ENCODE measurements around the gene TMEM239. TPM values are rescaled to one million over a fixed set of nuclear protein-coding genes. Genes with fewer than 3 reads are reported as not detected.

TMEM239 gene
- total RNA-seq, 3 donors from 2014 or later: under 0.01 TPM; not detected in 2

DNA sequence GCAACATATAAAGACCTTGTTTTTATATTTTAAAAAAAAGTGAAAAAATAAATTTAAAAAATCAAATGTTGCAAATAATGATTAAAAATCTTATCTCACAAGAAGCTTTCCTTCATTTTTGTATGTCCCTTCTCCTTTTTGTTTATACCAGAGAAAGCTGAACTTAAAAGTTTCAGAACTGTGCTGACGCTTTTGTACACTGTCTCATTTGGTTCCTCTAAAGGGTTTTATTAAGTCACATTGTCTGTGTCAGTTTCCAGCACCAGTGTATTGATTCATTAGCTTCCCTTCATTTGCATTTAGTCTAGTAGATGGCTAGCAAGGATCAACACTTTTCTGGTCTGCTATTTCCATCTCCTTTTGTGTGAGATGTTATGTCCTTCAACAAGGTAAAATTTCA lies 17.6 kb downstream of the TMEM239 start:
- H3K4me3 ChIP-seq: no peak overlapping the region
- no peaks in the 10 kb centered on the region for H3K4me1 ChIP-seq

DNA sequence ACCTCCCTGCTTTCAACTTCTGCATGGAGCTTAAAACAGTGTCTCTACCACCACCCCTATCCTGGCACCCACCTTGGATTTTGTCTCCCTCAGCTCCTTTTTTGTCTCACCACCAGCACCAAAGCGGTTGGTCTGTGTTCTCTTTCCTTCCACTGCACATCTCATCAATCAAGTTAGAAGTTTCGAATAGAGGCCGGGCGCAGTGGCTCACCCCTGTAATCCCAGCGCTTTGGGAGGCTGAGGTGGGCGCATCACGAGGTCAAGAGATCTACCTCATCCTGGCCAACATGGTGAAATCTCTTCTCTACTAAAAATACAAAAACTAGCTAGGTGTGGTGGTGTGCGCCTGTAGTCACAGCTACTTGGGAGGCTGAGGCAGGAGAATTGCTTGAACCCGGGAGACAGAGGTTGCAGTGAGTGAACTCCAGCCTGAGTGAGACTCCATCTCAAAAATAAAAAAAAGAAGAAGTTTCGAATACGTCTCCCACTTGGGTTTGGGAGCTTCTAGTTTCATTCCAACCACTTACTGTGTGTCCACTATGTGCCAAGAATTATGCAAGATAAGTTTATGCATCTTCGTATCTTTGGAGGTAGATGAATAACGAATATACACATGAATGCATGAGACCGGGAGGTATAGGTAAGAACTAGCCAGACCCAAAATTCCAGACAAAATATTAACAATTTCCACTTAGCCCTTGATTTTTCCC lies 18.4 kb downstream of the TMEM239 start:
- DNase-seq (ENCODE audit: low spot score in 2 of 2): no peak
- no peaks in the 10 kb centered on the region for H3K4me1 ChIP-seq
- H3K4me3 ChIP-seq: no peak overlapping the region
- intact Hi-C loops (cut with DNase I; ENCODE audit: low total_unique reads): no loop called here
- TF ChIP-seq POLR2AphosphoS5 (IDR thresholded peaks at IDR 0.05) (no peak), POLR2A (IDR thresholded peaks at IDR 0.05) (no peak)
- TF ChIP-seq, protein P1, sequence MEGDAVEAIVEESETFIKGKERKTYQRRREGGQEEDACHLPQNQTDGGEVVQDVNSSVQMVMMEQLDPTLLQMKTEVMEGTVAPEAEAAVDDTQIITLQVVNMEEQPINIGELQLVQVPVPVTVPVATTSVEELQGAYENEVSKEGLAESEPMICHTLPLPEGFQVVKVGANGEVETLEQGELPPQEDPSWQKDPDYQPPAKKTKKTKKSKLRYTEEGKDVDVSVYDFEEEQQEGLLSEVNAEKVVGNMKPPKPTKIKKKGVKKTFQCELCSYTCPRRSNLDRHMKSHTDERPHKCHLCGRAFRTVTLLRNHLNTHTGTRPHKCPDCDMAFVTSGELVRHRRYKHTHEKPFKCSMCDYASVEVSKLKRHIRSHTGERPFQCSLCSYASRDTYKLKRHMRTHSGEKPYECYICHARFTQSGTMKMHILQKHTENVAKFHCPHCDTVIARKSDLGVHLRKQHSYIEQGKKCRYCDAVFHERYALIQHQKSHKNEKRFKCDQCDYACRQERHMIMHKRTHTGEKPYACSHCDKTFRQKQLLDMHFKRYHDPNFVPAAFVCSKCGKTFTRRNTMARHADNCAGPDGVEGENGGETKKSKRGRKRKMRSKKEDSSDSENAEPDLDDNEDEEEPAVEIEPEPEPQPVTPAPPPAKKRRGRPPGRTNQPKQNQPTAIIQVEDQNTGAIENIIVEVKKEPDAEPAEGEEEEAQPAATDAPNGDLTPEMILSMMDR (IDR thresholded peaks at IDR 0.05): no peak
- H3K27me3 ChIP-seq: no peaks in the 10 kb centered on the region
- no peak overlapping the region for H3K27ac ChIP-seq
- no peaks in the 10 kb centered on the region for H3K9me3 ChIP-seq
- no peaks in the 10 kb centered on the region for H3K36me3 ChIP-seq

More for the DNA sequence above, 17.6 kb downstream of the TMEM239 start:
- Histone ChIP-seq H3K9me3 (no peaks in the 10 kb centered on the region), H3K27ac (no peak overlapping the region), H3K27me3 (no peaks in the 10 kb centered on the region), H3K36me3 (no peaks in the 10 kb centered on the region)
- TF ChIP-seq, protein P1 (IDR thresholded peaks at IDR 0.05): no peak
- TF ChIP-seq POLR2A (IDR thresholded peaks at IDR 0.05) (no peak), POLR2AphosphoS5 (IDR thresholded peaks at IDR 0.05) (no peak)
- intact Hi-C loops (cut with DNase I; ENCODE audit: low total_unique reads): no loop called here
- DNase-seq (ENCODE audit: low spot score in 2 of 2): no peak

GRCh38 chr20:2835331-2835796 lies 19.2 kb downstream of the TMEM239 start:
- intact Hi-C loops (cut with DNase I; ENCODE audit: low total_unique reads): no loop called here
- no peaks in the 10 kb centered on the region for H3K27me3 ChIP-seq
- TF ChIP-seq POLR2A (IDR thresholded peaks at IDR 0.05): no peak
- no peak for TF ChIP-seq POLR2AphosphoS5 (IDR thresholded peaks at IDR 0.05)
- TF ChIP-seq, protein P1 (IDR thresholded peaks at IDR 0.05): no peak
- no peak overlapping the region for H3K4me3 ChIP-seq
- no peaks in the 10 kb centered on the region for H3K36me3 ChIP-seq
- no peak overlapping the region for H3K27ac ChIP-seq
- peaks cover 0 to 4% of the 10 kb centered on the region in 2 donors for H3K4me1 ChIP-seq
- H3K9me3 ChIP-seq: no peaks in the 10 kb centered on the region
- DNase-seq (ENCODE audit: low spot score in 2 of 2): no peak

DNA sequence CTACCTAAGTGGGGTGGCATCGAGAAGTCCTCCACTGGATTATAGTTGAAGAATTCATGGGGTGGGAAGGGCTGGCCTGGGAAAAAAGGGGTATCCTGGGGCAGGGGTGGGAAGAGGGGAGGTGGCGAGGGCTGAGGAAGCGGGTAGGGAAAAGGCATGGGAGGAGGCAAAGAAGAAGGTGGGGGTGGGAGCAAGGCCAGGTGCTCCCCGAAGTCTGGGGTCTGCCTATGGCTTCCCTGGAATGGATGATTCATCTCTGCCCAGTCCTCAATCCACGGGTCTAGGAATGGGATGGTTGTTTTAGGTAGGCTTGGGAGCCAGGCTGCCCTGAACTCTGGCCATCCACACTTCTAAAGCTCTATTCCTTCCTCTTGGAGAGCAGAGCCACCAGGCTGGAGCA lies 19.9 kb downstream of the TMEM239 start:
- intact Hi-C loops (cut with DNase I; ENCODE audit: low total_unique reads): no loop called here
- H3K27me3 ChIP-seq: no peaks in the 10 kb centered on the region
- H3K27ac ChIP-seq: no peak overlapping the region
- H3K4me1 ChIP-seq: peaks cover 0 to 4% of the 10 kb centered on the region in 2 donors
- no peak for DNase-seq (ENCODE audit: low spot score in 2 of 2)
- no peak for TF ChIP-seq POLR2AphosphoS5 (IDR thresholded peaks at IDR 0.05)
- TF ChIP-seq, protein P1 (IDR thresholded peaks at IDR 0.05): no peak
- TF ChIP-seq POLR2A (IDR thresholded peaks at IDR 0.05): no peak
- no peak overlapping the region for H3K4me3 ChIP-seq
- no peaks in the 10 kb centered on the region for H3K9me3 ChIP-seq
- H3K36me3 ChIP-seq: no peaks in the 10 kb centered on the region

DNA sequence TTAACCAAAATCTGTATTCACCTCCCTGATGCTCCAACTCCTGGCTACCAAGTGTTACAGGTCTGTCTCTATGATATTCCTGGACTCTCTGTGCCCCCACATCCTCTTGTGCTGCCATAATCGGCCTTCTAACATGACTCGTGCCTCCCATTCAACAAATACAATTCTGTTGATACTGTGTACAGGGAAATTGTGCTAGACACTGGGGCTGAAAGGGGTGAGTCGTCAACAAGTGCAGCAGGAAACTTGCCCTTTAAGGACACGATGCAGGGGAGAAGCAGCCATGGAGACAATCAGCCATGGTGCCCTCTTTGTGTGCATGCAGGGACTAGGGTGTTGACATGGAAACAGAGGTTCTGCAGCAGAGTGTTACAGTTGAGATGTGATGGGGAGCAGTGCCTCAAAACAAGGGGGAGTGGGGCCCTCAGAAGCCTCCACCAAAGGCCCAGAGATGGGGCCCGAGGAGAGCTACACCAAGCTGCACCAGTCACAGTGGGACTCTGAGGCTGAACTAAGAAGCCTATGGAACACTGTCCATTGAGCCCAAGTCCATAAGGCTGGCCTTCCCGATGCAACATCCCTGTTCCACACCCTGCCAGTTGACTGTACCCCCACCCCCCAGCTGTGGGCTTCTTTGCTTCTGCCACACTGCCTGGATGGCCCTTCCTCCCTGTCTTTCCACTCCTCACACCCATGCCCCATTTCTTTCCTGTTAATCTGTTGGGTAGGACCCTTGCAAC lies 21.2 kb downstream of the TMEM239 start:
- Histone ChIP-seq H3K4me1 (peaks cover 0 to 4% of the 10 kb centered on the region in 2 donors), H3K36me3 (no peaks in the 10 kb centered on the region), H3K9me3 (no peaks in the 10 kb centered on the region), H3K27me3 (no peaks in the 10 kb centered on the region), H3K27ac (no peak overlapping the region), H3K4me3 (no peak overlapping the region)
- intact Hi-C loops (cut with DNase I; ENCODE audit: low total_unique reads): no loop called here
- TF ChIP-seq POLR2AphosphoS5 (IDR thresholded peaks at IDR 0.05) (no peak), POLR2A (IDR thresholded peaks at IDR 0.05) (no peak)
- TF ChIP-seq, protein P1 (IDR thresholded peaks at IDR 0.05): no peak
- no peak for DNase-seq (ENCODE audit: low spot score in 2 of 2)

All from breast epithelium (tissue), 4 donors.